Left hindlimb (tissue), 1 donor: ENCODE data around the gene DYNLT5.
A peak's percentile ranks its signal among the peaks of the same experiment; 100 is the strongest.
"Not testable (repeated sequence)": the region's sequence is repeated elsewhere in the genome, so short reads cannot be mapped to it uniquely, and the experiment has no call there.

ENCODE experiments used
- DNase-seq: peaks from one replicate; pipeline ENCODE4 v3.0.0-alpha.2; 2018

Gene DYNLT5

DNA sequence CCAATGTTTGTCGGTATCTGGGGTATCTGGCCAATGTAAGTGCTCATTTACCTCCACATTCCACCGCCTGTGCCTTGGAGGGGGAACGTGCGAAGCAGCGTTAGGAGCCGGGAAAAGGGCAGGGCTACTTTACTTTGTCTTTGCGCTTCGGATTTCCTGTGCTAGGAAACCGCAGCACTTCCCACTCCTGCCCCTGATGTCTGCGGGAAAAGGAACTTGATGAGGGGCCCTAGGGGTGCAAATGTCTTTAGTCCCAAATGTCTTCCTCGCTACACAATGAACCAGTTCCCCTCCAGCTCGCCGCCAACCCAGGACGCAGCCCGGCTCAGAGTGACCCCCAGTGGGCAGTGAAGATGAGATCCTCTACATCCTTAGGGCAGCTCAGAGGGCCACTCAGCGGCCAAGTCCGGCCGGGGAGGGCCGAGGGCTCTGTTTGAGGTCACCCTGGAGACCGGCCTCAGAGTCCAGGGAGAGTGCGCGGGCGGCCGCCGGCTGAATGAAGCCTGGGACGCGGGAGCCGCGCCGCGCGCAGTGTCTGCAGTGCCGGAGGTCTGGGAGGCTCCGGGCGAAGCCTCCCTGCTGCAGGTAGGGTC lies at the start of gene DYNLT5:
TSS of gene DYNLT5 (plus strand) at position 460 of the 593 bp plus-strand sequence. CDS start 2,200 bp downstream, outside the sequence.
- peak; percentile 70 for DNase-seq

- DNase-seq: no peak
Observed at GRCh38 chr1:66704177-66704875, 47.9 kb upstream of the DYNLT5 start.

DNA sequence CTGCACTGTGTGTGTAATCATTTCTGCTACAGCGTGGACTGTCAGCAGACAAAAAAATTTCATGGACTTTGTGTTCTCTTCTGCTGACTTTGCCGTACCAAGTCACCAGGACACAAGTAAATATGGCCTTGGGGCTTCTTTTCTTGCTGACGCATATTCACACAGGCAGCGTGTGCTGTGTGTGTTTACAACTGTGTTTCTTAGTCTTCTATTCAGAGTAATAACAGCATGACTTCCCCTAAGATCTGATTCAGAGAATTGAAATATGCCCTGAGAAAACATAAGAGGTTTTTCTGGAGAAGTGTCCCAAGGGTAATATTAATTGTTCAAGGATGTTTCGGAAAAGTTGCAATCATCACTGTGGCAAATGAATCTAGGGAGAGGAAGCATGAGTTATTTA lies 47.1 kb upstream of the DYNLT5 start:
- DNase-seq: no peak

DNA sequence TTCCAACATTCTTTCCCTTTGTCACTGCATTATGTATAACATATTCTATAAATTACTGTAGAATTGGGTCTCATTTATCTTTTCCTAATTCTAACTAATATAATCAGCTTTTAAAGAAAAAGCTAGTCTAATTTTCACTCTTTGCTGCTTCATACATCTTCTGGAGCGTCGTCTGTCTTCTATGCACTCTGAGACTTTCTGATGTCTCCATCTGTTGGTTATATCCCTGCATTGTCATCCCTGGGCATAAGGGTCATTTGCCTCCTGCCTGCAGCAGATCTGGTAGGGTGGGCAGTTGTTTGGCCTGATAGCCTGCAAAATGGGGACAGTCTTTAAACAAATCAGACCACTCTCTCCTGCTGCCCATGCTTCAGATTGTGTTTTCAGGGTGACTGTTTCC lies 40.8 kb upstream of the DYNLT5 start:
- no peak for DNase-seq

DNA sequence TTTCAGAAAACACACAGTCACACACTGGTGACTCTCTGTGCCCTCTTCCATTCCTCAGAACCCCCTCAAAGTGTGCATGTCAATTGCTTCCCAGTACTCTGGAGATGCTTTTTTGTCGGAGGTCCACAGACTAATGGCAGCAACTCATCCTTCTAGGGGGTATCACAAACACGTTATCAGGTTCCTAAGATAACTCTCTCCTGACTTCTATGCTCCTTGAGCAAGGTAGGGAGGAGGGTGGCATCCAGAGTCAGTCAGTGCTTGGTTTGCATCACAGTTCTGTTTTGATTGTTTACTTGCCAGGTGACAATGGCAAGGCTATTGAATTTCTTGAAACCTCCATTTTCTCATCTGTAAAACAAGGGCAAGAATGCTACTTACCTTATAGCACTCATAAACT lies 39.4 kb upstream of the DYNLT5 start:
- DNase-seq: no peak

DNA sequence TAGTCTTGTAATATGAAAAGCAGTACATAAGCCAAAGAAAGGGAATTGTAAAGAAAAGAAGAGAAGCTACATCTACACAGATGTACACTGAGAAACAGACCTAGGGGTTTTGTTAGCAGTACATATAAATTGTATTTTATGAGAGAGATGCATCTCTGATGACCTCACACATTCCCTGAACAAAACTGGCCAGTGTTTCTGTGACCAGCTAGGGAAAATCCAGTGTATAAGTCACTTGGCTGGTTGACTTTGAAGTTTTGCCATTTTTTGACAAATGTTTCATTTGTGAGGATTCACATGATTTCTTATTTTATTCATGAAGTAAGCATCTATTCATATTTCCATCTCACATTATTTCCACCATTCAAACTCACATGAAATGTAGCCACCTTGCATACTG lies 28.3 kb upstream of the DYNLT5 start:
- no peak for DNase-seq

DNA sequence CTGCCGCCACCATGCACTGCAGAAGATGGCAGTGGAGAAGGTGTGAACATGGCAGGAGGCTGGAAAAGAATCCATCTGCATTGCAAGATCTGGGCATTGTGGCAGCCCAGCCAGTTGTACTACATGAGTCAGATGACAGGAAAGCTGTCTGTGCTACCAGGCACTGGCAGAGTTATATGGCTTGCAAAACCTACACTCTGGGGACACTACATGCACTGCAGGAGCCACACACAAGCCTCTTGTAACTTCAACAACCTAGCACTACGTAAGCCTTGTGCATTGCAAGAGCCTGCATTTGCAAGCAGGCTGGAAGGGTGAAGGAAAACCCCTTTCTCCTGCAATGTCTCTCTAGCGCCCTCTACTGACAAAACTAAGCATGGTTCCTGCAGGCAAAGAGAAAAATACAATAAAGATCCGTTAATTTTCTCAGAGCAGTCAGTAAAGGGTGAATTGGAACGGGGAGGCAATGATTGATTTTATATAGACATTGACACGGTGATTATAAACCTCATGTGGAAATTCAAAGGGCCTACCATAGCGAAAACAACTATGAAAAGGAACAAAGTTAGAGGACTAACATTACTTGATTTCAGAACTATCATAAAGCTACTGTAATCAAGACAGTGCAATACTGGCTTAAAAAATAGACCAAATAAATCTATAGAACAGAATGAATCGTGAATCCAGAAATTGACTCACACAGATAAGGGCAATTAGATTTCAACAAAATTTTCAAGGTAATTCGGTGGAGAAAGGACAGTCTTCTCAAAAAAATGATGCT lies 26.2 kb upstream of the DYNLT5 start:
- DNase-seq: peak; percentile 48

GRCh38 chr1:66728021-66728420 lies 24.2 kb upstream of the DYNLT5 start:
- no peak for DNase-seq

GRCh38 chr1:66728716-66729115 lies 23.5 kb upstream of the DYNLT5 start:
- DNase-seq: not testable (repeated sequence)

- DNase-seq: no peak
Observed at GRCh38 chr1:66729119-66729518, 23.1 kb upstream of the DYNLT5 start.

- no peak for DNase-seq
Observed at GRCh38 chr1:66729523-66729922, 22.7 kb upstream of the DYNLT5 start.

DNA sequence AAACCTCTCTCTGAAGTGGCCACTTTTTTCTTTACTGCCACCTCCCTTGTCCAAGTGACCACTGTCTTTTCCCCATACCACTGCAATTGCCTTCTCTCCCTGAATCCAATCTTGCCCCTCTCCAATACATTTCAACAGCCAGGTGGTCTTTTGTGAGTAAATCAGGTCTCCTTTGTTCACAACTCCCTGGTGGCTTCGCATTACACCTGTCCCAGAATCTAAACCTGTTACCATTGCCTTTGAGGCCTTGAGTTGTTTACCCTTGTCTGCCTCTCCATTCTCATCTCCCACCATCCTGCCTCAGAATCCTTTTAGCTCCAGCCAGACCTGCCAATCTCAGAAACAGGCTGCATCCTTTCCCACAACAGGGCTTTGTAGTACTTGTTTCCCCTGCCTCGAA lies 21.8 kb upstream of the DYNLT5 start:
- no peak for DNase-seq

- DNase-seq: no peak
Observed at GRCh38 chr1:66731170-66731865, 20.9 kb upstream of the DYNLT5 start.

DNA sequence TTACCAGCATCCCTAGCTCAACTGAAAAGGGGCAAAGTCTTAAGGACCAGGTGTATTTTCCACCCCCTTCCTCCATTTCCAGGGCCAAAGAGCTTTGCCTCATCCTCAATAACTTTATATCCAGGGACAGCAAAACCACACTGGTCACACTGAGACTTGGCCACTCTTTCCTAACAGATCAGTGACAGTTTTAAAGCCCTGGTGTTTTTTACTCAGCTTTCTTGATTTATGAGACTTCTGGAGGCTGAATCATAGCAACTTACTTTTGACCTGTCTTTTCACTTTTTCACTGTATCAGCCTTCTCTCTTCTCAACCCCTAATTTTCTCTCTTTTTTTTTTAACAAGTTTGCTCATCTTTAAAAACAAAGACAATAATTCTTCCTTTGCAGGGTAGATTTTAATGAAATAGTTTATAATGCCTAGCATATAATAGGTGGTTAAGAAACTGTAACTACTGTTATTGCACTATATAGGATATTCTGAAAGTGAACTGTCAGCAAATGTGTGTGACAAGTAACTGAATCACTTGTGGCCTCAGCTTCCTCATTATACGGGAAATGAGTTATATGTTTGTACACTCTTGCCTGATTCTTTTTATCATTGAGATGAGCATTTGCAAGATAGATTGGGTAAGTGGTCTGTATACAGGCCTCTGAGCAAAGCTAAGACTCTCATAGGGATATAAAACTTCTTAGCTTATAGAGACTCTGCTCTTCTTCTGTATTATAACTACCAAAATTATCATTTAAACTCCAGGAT lies 19.7 kb upstream of the DYNLT5 start:
- no peak for DNase-seq

DNA sequence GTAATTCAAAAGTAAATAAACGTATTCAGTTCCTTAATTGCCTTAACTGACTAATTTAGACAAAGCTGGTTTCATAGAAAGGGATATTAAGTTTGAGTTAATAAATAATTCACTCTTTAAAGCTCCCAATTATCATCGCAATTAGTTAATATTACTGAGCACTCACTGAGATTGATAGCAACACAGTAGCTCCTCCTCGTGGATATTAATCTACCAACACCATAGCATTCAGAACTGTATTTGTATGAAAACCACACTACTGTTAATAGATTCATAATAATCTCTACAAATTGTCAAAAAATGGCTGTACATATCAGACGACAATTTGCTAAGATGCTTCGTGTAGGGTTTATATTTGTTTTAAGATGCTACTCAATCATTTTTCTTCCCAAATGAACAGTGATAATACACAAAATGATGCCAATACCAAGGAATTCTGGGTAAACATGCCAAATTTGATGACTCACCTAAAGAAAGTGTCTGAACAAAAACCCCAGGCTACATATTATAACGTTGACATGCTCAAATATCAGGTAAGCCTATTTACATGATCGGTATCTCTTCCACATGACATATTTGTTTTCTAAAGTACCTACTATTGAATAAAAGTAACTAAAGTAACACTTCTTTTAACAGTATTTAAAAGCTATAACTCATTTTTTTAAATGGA lies 18.8 kb upstream of the DYNLT5 start:
- no peak for DNase-seq

GRCh38 chr1:66734531-66734930 lies 17.7 kb upstream of the DYNLT5 start:
- DNase-seq: not testable (repeated sequence)

GRCh38 chr1:66737836-66738235 lies 14.4 kb upstream of the DYNLT5 start:
- no peak for DNase-seq

- DNase-seq: no peak
Observed at GRCh38 chr1:66739401-66740157, 12.7 kb upstream of the DYNLT5 start.

GRCh38 chr1:66745451-66745850 lies 6.8 kb upstream of the DYNLT5 start:
- no peak for DNase-seq

- DNase-seq: no peak
Observed at GRCh38 chr1:66747501-66747900, 4.8 kb upstream of the DYNLT5 start.

DNA sequence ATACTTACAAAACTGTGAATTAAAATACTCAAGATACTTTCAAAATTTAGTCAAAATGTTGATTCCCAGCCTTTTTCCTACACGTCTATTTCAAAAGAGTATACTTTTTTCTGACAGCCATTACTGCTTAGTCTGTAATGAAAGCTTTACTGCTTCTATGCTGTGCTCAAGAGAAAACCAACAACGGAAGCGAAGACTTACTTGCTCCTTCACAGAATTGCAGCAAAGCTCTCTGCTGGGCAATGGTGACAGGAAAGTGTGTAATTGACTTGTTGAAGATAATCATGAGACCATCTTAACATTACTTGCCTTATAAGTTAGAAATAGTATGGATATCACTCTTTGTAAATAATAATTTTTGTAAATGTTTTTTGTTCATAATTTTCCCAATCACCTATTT lies 1.7 kb upstream of the DYNLT5 start:
- no peak for DNase-seq
